Bronchial epithelial cell (primary cell): Measurements from ENCODE around the gene DMRTC2. TPM values are rescaled to one million over a fixed set of nuclear protein-coding genes. Genes with fewer than 3 reads are reported as not detected.

Source experiments
- DNase-seq: peaks from one replicate; pipeline ENCODE4 v3.0.0-alpha.2; 2010; ENCODE audit warnings: low read depth
- FAIRE-seq: peaks from 2 replicates; lab custom pipeline; 2011; peaks lifted over from hg19 to GRCh38; lab: Jason Lieb, UNC
- H3K27me3 ChIP-seq: 2 replicates; pipeline ENCODE4 v1.5.1; 2011; ENCODE audit warnings: low read length; ENCODE audit not compliant: control insufficient read depth, insufficient read depth
- H3K36me3 ChIP-seq: 2 replicates; pipeline ENCODE4 v1.5.1; 2011; ENCODE audit warnings: low read length; ENCODE audit not compliant: control insufficient read depth, insufficient read depth
- H3K4me3 ChIP-seq: 2 replicates; pipeline ENCODE4 v1.5.1; 2011; ENCODE audit warnings: mild to moderate bottlenecking, low read depth, low read length, control low read depth
- total RNA-seq: library from RNA; depleted of rRNA; stranded (reverse); fragments of >200 nt; gene quantifications from 2 replicates; pipeline ENCODE4 v1.2.1, GENCODE V29; 2014
- TF ChIP-seq, protein P1 (sequence below): IDR thresholded peaks from 2 replicates; pipeline ENCODE4 v1.5.1; 2011; ENCODE audit warnings: mild to moderate bottlenecking, moderate library complexity, low read length, control low read depth, inconsistent platforms; ENCODE audit not compliant: insufficient read depth, severe bottlenecking

The DMRTC2 gene
- total RNA-seq, 1 donor from 2014 or later, result not detected

DNA sequence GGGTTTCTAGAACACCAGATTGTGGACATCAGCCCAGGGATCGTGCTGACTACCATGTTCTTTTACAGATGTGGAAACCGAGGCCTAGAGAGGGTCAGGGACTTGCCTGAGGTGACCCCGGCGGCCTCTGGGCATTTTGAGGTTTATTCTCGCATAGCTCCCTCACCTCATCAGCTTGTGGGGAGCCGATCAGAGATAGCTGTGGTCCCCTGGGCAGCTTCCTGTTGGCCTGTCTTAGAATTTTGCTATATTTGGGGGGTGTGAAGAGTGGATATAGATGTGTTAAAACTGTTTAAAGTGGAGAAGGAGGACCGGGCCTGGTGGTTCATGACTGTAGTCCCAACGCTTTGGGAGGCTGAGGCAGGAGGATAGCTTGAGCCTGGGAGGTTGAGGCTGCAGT is 45.1 kb downstream of the DMRTC2 start:
- Histone ChIP-seq H3K4me3 (no peak overlapping the region), H3K36me3 (peaks cover 18% of the 10 kb centered on the region), H3K27me3 (no peaks in the 10 kb centered on the region)
- DNase-seq (no peak), FAIRE-seq (no peak)
- TF ChIP-seq, protein P1, sequence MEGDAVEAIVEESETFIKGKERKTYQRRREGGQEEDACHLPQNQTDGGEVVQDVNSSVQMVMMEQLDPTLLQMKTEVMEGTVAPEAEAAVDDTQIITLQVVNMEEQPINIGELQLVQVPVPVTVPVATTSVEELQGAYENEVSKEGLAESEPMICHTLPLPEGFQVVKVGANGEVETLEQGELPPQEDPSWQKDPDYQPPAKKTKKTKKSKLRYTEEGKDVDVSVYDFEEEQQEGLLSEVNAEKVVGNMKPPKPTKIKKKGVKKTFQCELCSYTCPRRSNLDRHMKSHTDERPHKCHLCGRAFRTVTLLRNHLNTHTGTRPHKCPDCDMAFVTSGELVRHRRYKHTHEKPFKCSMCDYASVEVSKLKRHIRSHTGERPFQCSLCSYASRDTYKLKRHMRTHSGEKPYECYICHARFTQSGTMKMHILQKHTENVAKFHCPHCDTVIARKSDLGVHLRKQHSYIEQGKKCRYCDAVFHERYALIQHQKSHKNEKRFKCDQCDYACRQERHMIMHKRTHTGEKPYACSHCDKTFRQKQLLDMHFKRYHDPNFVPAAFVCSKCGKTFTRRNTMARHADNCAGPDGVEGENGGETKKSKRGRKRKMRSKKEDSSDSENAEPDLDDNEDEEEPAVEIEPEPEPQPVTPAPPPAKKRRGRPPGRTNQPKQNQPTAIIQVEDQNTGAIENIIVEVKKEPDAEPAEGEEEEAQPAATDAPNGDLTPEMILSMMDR, result no peak

DNA sequence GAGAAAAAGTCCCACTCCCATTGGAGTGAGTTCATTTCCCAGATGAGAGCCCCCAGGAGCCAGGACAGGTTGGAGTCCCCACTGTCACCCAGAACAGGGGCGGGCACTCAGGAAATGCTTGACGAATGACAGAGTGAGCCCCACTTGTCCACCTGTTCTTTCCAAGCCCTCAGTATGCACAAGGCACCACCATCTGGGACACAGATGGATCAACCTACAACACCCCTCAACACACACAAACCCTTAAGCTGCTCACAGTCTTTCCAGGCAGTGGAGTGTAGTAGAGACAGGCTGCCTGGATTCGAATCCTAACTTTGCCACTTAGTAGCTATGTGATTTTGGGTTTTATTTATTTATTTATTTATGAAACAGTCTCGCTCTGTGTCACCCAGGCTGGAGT is 46.1 kb downstream of the DMRTC2 start:
- no peak for DNase-seq
- FAIRE-seq, result no peak
- Histone ChIP-seq H3K27me3 (no peaks in the 10 kb centered on the region), H3K4me3 (no peak overlapping the region), H3K36me3 (peaks cover 25% of the 10 kb centered on the region)
- TF ChIP-seq, protein P1, result no peak

GRCh38 chr19:41892173-41892902 is 47.5 kb downstream of the DMRTC2 start:
- TF ChIP-seq, protein P1, result no peak
- no peak for DNase-seq
- Histone ChIP-seq H3K36me3 (peaks cover 26% of the 10 kb centered on the region), H3K27me3 (no peaks in the 10 kb centered on the region), H3K4me3 (no peak overlapping the region)
- no peak for FAIRE-seq

- no peak for DNase-seq
- no peak for FAIRE-seq
- Histone ChIP-seq H3K4me3 (no peak overlapping the region), H3K27me3 (no peaks in the 10 kb centered on the region), H3K36me3 (peaks cover 28% of the 10 kb centered on the region)
- TF ChIP-seq, protein P1, result no peak
These were observed 49.1 kb downstream of the DMRTC2 start for GRCh38 chr19:41893899-41894298.

DNA sequence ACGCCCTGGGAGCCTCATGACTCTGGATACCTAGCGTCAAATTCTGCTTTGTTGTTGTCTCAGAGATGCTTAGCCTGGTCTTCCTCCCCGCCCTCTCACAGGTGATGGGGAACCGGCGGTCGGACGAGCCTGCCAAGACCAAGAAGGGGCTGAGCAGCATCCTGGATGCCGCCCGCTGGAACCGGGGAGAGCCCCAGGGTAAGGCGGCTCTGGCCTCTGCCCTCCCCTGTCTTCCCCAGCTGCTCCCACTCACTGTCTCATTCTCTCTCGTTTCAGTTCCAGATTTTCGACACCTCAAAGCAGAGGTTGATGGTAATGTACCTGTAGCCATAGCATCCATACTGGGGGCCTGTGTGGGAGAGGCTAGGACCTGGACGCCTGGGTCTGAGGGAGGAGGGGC is 49.5 kb downstream of the DMRTC2 start:
- Histone ChIP-seq H3K4me3 (no peak overlapping the region), H3K36me3 (peaks cover 25% of the 10 kb centered on the region), H3K27me3 (no peaks in the 10 kb centered on the region)
- TF ChIP-seq, protein P1, result no peak
- FAIRE-seq, result no peak
- no peak for DNase-seq
